NB4 (cell line): Measurements from ENCODE around the gene EPHA4.

ENCODE experiments used
- DNase-seq: peaks from one replicate; pipeline ENCODE4 v3.0.0; 2010; ENCODE audit warnings: low read depth
- H3K4me3 ChIP-seq: one replicate; pipeline ENCODE4 v1.5.1; 2011; ENCODE audit warnings: mild to moderate bottlenecking, low read depth, low read length, moderate library complexity
- MYC ChIP-seq: IDR thresholded peaks from 2 replicates; pipeline ENCODE4 v1.6.1; 2011; ENCODE audit warnings: low read depth, low read length
- POLR2A ChIP-seq: IDR thresholded peaks from 2 replicates; pipeline ENCODE4 v1.6.1; 2011; ENCODE audit warnings: mild to moderate bottlenecking; ENCODE audit not compliant: insufficient read length; ENCODE audit errors: extremely low read depth
- TF ChIP-seq, protein P1 (sequence below): IDR thresholded peaks from 2 replicates; pipeline ENCODE4 v1.6.1; 2011; ENCODE audit warnings: low read depth, low read length
- TF ChIP-seq, protein P2 (sequence below): IDR thresholded peaks from one replicate; pipeline ENCODE4 v1.5.1; 2012; ENCODE audit warnings: low read depth, low read length

Gene EPHA4

DNA sequence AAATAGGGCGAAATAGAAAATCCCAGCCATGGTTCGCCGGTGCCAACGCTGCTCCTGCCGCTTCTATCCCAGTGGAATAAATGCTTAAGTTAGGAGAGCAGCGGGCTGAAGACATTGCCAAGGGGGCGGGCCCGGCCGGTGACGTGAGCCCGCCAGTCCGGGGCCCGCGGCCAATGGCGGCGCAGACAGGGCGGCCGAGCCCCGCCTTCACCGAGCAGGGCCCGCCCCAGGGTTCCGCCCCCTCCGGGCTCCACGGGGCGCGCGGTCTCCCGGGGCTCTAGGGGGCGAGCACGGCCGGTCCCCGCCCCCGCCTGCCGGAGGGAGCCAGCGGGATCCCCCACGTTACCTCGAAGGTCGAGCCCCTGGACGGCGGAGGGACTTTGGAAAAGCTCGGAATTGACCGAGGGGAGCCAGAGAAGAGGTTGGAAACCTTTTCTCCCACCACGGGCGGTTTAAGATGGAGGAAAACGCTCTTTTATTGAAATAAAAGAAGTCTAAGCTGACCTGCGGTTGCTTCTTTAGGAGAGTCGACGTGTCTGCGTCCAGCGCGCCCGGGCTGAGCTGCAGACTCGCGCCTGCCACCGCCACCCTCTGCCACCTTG lies at the start of gene EPHA4:
TSS of gene EPHA4 (minus strand) at position 86 of the 602 bp plus-strand sequence. CDS start at position 30, 56 bp downstream.
- TF ChIP-seq, protein P1, sequence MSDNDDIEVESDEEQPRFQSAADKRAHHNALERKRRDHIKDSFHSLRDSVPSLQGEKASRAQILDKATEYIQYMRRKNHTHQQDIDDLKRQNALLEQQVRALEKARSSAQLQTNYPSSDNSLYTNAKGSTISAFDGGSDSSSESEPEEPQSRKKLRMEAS, result no peak
- TF ChIP-seq POLR2A (no peak), MYC (no peak)
- TF ChIP-seq, protein P2, sequence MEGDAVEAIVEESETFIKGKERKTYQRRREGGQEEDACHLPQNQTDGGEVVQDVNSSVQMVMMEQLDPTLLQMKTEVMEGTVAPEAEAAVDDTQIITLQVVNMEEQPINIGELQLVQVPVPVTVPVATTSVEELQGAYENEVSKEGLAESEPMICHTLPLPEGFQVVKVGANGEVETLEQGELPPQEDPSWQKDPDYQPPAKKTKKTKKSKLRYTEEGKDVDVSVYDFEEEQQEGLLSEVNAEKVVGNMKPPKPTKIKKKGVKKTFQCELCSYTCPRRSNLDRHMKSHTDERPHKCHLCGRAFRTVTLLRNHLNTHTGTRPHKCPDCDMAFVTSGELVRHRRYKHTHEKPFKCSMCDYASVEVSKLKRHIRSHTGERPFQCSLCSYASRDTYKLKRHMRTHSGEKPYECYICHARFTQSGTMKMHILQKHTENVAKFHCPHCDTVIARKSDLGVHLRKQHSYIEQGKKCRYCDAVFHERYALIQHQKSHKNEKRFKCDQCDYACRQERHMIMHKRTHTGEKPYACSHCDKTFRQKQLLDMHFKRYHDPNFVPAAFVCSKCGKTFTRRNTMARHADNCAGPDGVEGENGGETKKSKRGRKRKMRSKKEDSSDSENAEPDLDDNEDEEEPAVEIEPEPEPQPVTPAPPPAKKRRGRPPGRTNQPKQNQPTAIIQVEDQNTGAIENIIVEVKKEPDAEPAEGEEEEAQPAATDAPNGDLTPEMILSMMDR, result no peak
- DNase-seq, result no peak
- H3K4me3 ChIP-seq, result no peak within 1 kb of the TSS

DNA sequence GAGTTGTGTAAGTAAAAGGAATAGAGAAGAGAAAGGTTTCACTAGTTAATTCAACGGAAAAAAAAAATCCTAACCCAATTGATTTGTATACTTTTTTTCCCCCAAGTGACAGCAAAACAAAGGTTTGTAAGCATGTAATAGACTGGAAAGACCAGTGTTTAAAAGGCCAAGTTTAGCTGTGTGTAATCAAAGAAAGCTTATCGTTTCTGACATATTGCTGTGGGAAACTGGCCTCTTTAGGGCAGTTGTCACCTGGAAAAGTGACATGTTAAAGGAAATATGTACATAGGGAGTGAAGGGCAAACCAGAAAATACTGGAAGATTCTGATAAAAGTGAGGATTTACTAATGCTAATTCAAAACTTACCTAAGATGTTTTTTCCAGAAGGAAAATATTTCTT lies 45.9 kb upstream of the EPHA4 start:
- no peak for DNase-seq
- TF ChIP-seq POLR2A, result no peak
- TF ChIP-seq, protein P2, result no peak
- TF ChIP-seq, protein P1, result no peak
- H3K4me3 ChIP-seq, result no peak overlapping the region

DNA sequence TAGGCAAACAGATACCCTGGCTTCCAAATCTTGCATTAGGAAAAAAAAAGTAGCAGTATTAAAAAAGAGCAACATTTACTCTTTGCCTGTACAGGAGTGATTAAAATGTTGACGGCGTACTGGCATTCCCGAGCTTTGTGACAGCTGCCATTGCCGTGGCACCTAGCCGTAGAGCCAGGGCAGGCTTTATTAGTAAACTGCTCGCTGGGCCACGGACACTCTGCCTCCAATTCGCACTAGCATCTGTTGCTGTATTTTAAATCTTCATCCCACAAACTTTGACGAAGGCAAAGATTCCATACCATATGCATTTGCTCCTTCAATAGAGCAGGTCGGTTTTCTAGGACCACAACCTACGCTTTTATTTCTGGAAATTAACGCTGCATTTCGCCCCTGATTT lies 44.5 kb upstream of the EPHA4 start:
- TF ChIP-seq MYC (no peak), POLR2A (no peak)
- TF ChIP-seq, protein P1, result no peak
- TF ChIP-seq, protein P2, result no peak
- no peak for DNase-seq
- no peak overlapping the region for H3K4me3 ChIP-seq

DNA sequence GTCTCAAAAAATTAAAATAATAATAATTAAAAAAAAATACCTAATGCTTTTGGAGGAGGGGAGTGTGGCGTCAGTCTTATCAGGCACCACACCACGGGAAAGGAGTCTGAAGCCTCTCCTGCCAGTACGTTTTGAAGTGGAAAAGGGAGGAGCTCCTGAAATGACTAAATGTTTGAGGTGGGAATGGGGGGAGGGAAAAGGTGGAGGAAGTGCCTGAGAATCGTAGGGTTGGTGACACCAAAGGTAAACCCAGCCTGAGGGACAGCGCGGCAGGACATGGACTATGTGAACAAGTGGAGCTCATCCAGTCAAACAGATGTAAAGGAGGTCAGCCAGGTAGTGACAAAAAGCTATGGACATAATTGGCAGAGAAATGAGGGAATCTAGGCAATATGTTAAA lies 42.2 kb upstream of the EPHA4 start:
- TF ChIP-seq, protein P2, result no peak
- TF ChIP-seq, protein P1, result no peak
- TF ChIP-seq MYC (no peak), POLR2A (no peak)
- no peak overlapping the region for H3K4me3 ChIP-seq
- DNase-seq, result no peak

DNA sequence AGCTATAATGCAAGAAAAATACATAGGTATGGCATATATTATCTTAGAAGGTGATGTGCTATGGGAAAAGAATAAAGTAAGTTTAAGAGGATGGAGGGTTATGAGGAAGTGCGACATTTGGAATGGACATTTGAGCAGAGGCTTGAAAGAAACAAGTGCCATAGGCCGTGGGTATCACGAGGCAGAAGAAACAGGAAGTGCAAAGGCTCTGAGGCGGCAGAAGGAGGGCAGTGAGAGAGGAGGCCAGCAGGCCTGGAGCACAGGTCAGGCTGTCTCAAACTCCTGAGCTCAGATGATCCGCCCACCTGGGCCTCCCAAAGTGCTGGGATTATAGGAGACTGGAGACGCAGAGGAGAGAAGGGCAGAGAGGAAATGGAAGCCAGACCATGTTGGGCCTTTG lies 40.7 kb upstream of the EPHA4 start:
- no peak overlapping the region for H3K4me3 ChIP-seq
- no peak for DNase-seq
- TF ChIP-seq, protein P2, result no peak
- TF ChIP-seq, protein P1, result no peak
- TF ChIP-seq MYC (no peak), POLR2A (no peak)
